HepG2 (cell line): ENCODE results near the gene COQ10B. TPM values are rescaled to one million over a fixed set of nuclear protein-coding genes. Genes with fewer than 3 reads are reported as not detected.
A peak's percentile ranks its signal among the peaks of the same experiment; 100 is the strongest.

Source experiments
- AKAP8 ChIP-seq: sonication (generic); formaldehyde crosslinking; IDR thresholded peaks from 2 replicates; pipeline ENCODE4 v1.5.1; 2020; ENCODE audit warnings: mild to moderate bottlenecking, missing genetic modification reagents
- DMAP1 ChIP-seq: IDR thresholded peaks from 2 replicates; pipeline ENCODE4 v1.6.1; 2016
- LCORL ChIP-seq, 2 experiments: fragments of 450-650 bp in 1 of 2; sonication (generic) in 1 of 2; formaldehyde crosslinking in 1 of 2; IDR thresholded peaks; 2 replicates each; pipeline versions ENCODE4 v1.5.0 to v1.6.1; 2017 to 2020; ENCODE audit warnings: antibody characterized with exemption in 1 of 2, missing genetic modification reagents in 1 of 2
- MTA1 ChIP-seq: sonication (generic); formaldehyde crosslinking; IDR thresholded peaks from 2 replicates; pipeline ENCODE4 v1.4.0; 2020; ENCODE audit warnings: missing genetic modification reagents, mild to moderate bottlenecking, borderline replicate concordance
- NFE2 ChIP-seq: sonication (generic); formaldehyde crosslinking; IDR thresholded peaks from 2 replicates; pipeline ENCODE4 v1.4.0; 2020; ENCODE audit warnings: missing genetic modification reagents
- POLR2AphosphoS2 ChIP-seq: IDR thresholded peaks from 2 replicates; pipeline ENCODE4 v1.6.1; 2011; ENCODE audit warnings: low read depth, low read length, improper control_type of control experiment
- PRDM4 ChIP-seq: sonication (generic); formaldehyde crosslinking; IDR thresholded peaks from 2 replicates; pipeline ENCODE4 v1.9.0; 2021; ENCODE audit warnings: missing genetic modification reagents, borderline replicate concordance
- RAD21 ChIP-seq: fragments of 450-650 bp; formaldehyde crosslinking; IDR thresholded peaks from 2 replicates; pipeline ENCODE4 v1.5.0; 2020; ENCODE audit warnings: mild to moderate bottlenecking
- SETDB1 ChIP-seq: sonication (generic); formaldehyde crosslinking; IDR thresholded peaks from 2 replicates; pipeline ENCODE4 v1.5.1; 2020; ENCODE audit warnings: missing genetic modification reagents, mild to moderate bottlenecking, borderline replicate concordance
- STAG1 ChIP-seq: sonication (generic); formaldehyde crosslinking; IDR thresholded peaks from 2 replicates; pipeline ENCODE4 v1.4.0; 2020; ENCODE audit warnings: missing genetic modification reagents
- ZBTB3 ChIP-seq: sonication (generic); formaldehyde crosslinking; IDR thresholded peaks from 2 replicates; pipeline ENCODE4 v1.4.0; 2020; ENCODE audit warnings: low read depth, mild to moderate bottlenecking, moderate library complexity, missing genetic modification reagents, borderline replicate concordance
- ZNF234 ChIP-seq: sonication (generic); formaldehyde crosslinking; conservative IDR thresholded peaks from 2 replicates; pipeline ENCODE4 v1.5.1; 2020; ENCODE audit warnings: mild to moderate bottlenecking, missing genetic modification reagents
- ZNF256 ChIP-seq: sonication (generic); formaldehyde crosslinking; conservative IDR thresholded peaks from 2 replicates; pipeline ENCODE4 v1.4.0; 2020; ENCODE audit warnings: missing genetic modification reagents
- ZNF550 ChIP-seq: sonication (generic); formaldehyde crosslinking; IDR thresholded peaks from 2 replicates; pipeline ENCODE4 v1.4.0; 2020; ENCODE audit warnings: mild to moderate bottlenecking, missing genetic modification reagents, borderline replicate concordance
- ZNF552 ChIP-seq: sonication (generic); formaldehyde crosslinking; IDR thresholded peaks from 2 replicates; pipeline ENCODE4 v1.9.0; 2022; ENCODE audit warnings: missing genetic modification reagents, mild to moderate bottlenecking, borderline replicate concordance
- ZNF572 ChIP-seq: sonication (generic); formaldehyde crosslinking; IDR thresholded peaks from 2 replicates; pipeline ENCODE4 v1.5.1; 2020; ENCODE audit warnings: mild to moderate bottlenecking, missing genetic modification reagents
- ZNF678 ChIP-seq: sonication (generic); formaldehyde crosslinking; IDR thresholded peaks from 2 replicates; pipeline ENCODE4 v1.4.0; 2020; ENCODE audit warnings: mild to moderate bottlenecking, missing genetic modification reagents
- ZNF724P ChIP-seq: sonication (generic); formaldehyde crosslinking; IDR thresholded peaks from 2 replicates; pipeline ENCODE4 v1.8.0; 2022; ENCODE audit warnings: missing genetic modification reagents, borderline replicate concordance
- polyA plus RNA-seq, 8 experiments: library from polyadenylated mRNA; depleted of rRNA in 3 of 8; stranded (reverse) in 7 of 8; unstranded in 1 of 8; fragments of >200 nt; fragmentation: Illumina TruSeq in 4 of 8; extraction: Trizol in 4 of 8; gene quantifications; 2 replicates each; pipeline versions ENCODE4 v1.2.1 to v1.2.3, GENCODE V29; 2011 to 2016; ENCODE audit warnings: low read depth in 4 of 8, missing spikeins in 1 of 8, mixed read lengths in 1 of 8; ENCODE audit not compliant: insufficient read depth in 1 of 8
- total RNA-seq, 5 experiments: library from RNA; depleted of rRNA; stranded (reverse); fragments of >200 nt; fragmentation: Illumina TruSeq; extraction: Trizol; gene quantifications; 2 replicates each; pipeline ENCODE4 v1.2.3, GENCODE V29; 2016; ENCODE audit warnings: low read depth in 1 of 5
- TF ChIP-seq, protein P1 (sequence below): IDR thresholded peaks from 2 replicates; pipeline ENCODE4 v1.6.1; 2016
- TF ChIP-seq, protein P2 (sequence below): sonication (generic); formaldehyde crosslinking; IDR thresholded peaks from 2 replicates; pipeline ENCODE4 v1.5.0; 2020; ENCODE audit warnings: mild to moderate bottlenecking, missing genetic modification reagents, moderate library complexity

Gene COQ10B
- total and polyA plus RNA-seq, 2 of the 13 experiments (the other 11 are each of a cell fraction or from before 2014, with no cell fraction given) = 4.6 to 34.9 TPM

- peak; percentile 28; the same call in 1 of the 2 replicates for TF ChIP-seq ZNF552 (CRISPR knock-in tag)
- peak; percentile 55; the same call in 1 of the 2 replicates for TF ChIP-seq SETDB1
- TF ChIP-seq LCORL (IDR thresholded peaks at IDR 0.05) = no peak
- TF ChIP-seq LCORL (CRISPR knock-in tag; IDR thresholded peaks at IDR 0.05) = no peak
- peak; percentile 95; the same call in 1 of the 2 replicates for TF ChIP-seq ZNF572
- TF ChIP-seq PRDM4 (CRISPR knock-in tag) = peak; percentile 54; the same call in 1 of the 2 replicates
- TF ChIP-seq RAD21 (CRISPR knock-in tag) = peak; percentile 46
- TF ChIP-seq ZNF256 = no peak
- peak; percentile 78; the same call in 1 of the 2 replicates for TF ChIP-seq POLR2AphosphoS2
- TF ChIP-seq, protein P1, sequence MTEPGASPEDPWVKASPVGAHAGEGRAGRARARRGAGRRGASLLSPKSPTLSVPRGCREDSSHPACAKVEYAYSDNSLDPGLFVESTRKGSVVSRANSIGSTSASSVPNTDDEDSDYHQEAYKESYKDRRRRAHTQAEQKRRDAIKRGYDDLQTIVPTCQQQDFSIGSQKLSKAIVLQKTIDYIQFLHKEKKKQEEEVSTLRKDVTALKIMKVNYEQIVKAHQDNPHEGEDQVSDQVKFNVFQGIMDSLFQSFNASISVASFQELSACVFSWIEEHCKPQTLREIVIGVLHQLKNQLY = peak; percentile 93
- peak; percentile 13; the same call in 1 of the 2 replicates for TF ChIP-seq STAG1
- 0 out of 2 replicates have a peak, but pooled peaks have one; percentile 44 for TF ChIP-seq MTA1 (CRISPR knock-in tag)
- no peak for TF ChIP-seq NFE2 (CRISPR knock-in tag)
- peak; percentile 99 for TF ChIP-seq DMAP1 (CRISPR knock-in tag)
- peak; percentile 43; the same call in 1 of the 2 replicates for TF ChIP-seq ZNF724P (CRISPR knock-in tag)
- TF ChIP-seq AKAP8 = no peak
- peak; percentile 80; the same call in 1 of the 2 replicates for TF ChIP-seq ZNF234 (CRISPR knock-in tag)
- 0 out of 2 replicates have a peak, but pooled peaks have one; percentile 61 for TF ChIP-seq ZNF678 (CRISPR knock-in tag)
- TF ChIP-seq ZNF550 = no peak
- TF ChIP-seq, protein P2, sequence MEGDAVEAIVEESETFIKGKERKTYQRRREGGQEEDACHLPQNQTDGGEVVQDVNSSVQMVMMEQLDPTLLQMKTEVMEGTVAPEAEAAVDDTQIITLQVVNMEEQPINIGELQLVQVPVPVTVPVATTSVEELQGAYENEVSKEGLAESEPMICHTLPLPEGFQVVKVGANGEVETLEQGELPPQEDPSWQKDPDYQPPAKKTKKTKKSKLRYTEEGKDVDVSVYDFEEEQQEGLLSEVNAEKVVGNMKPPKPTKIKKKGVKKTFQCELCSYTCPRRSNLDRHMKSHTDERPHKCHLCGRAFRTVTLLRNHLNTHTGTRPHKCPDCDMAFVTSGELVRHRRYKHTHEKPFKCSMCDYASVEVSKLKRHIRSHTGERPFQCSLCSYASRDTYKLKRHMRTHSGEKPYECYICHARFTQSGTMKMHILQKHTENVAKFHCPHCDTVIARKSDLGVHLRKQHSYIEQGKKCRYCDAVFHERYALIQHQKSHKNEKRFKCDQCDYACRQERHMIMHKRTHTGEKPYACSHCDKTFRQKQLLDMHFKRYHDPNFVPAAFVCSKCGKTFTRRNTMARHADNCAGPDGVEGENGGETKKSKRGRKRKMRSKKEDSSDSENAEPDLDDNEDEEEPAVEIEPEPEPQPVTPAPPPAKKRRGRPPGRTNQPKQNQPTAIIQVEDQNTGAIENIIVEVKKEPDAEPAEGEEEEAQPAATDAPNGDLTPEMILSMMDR = 0 out of 2 replicates have a peak, but pooled peaks have one; percentile 19
- TF ChIP-seq ZBTB3 (CRISPR knock-in tag) = peak; percentile 80
Observed at GRCh38 chr2:197434541-197435513, 18.5 kb upstream of the COQ10B start, which contains the start of gene SF3B1 (continued).
